Measurements from ENCODE around the gene FBLIM1.
A peak's percentile ranks its signal among the peaks of the same experiment; 100 is the strongest.

FBLIM1 gene

GRCh38 chr1:15733726-15734226, 24.8 kb upstream of the FBLIM1 start:
- no peak overlapping the region for H3K4me3 ChIP-seq (ENCODE audit: low read length)
- peaks cover 33% of the 10 kb centered on the region for H3K36me3 ChIP-seq (ENCODE audit: control insufficient read depth, insufficient read depth, low read length)
- H3K9ac ChIP-seq (ENCODE audit: low read length) = no peak overlapping the region
- H3K27me3 ChIP-seq (ENCODE audit: control insufficient read depth, insufficient read depth, low read length) = no peaks in the 10 kb centered on the region
- H3K4me1 ChIP-seq (ENCODE audit: control insufficient read depth, insufficient read depth, low read length) = no peaks in the 10 kb centered on the region
- no peak overlapping the region for H3K27ac ChIP-seq (ENCODE audit: low read depth, low read length)

- H3K9ac ChIP-seq (ENCODE audit: low read length) = no peak overlapping the region
- no peaks in the 10 kb centered on the region for H3K27me3 ChIP-seq (ENCODE audit: control insufficient read depth, insufficient read depth, low read length)
- H3K36me3 ChIP-seq (ENCODE audit: control insufficient read depth, insufficient read depth, low read length) = peaks cover 33% of the 10 kb centered on the region
- H3K4me3 ChIP-seq (ENCODE audit: low read length) = no peak overlapping the region
- H3K4me1 ChIP-seq (ENCODE audit: control insufficient read depth, insufficient read depth, low read length) = no peaks in the 10 kb centered on the region
- H3K27ac ChIP-seq (ENCODE audit: low read depth, low read length) = no peak overlapping the region
Measured at GRCh38 chr1:15734296-15734695, 24.3 kb upstream of the FBLIM1 start.

- Histone ChIP-seq H3K4me3 (ENCODE audit: low read length) (no peak overlapping the region), H3K4me1 (ENCODE audit: control insufficient read depth, insufficient read depth, low read length) (no peaks in the 10 kb centered on the region), H3K36me3 (ENCODE audit: control insufficient read depth, insufficient read depth, low read length) (peaks cover 33% of the 10 kb centered on the region), H3K9ac (ENCODE audit: low read length) (no peak overlapping the region), H3K27ac (ENCODE audit: low read depth, low read length) (no peak overlapping the region), H3K27me3 (ENCODE audit: control insufficient read depth, insufficient read depth, low read length) (no peaks in the 10 kb centered on the region)
Measured at GRCh38 chr1:15734901-15735300, 23.7 kb upstream of the FBLIM1 start.

GRCh38 chr1:15735304-15736037, 23.1 kb upstream of the FBLIM1 start:
- Histone ChIP-seq H3K36me3 (ENCODE audit: control insufficient read depth, insufficient read depth, low read length) (peaks cover 30% of the 10 kb centered on the region), H3K27ac (ENCODE audit: low read depth, low read length) (no peak overlapping the region), H3K27me3 (ENCODE audit: control insufficient read depth, insufficient read depth, low read length) (no peaks in the 10 kb centered on the region), H3K4me3 (ENCODE audit: low read length) (no peak overlapping the region), H3K9ac (ENCODE audit: low read length) (no peak overlapping the region), H3K4me1 (ENCODE audit: control insufficient read depth, insufficient read depth, low read length) (no peaks in the 10 kb centered on the region)

GRCh38 chr1:15736038-15736891, 22.3 kb upstream of the FBLIM1 start, which contains the start of gene SLC25A34:
Gene SLC25A34, plus strand, starts transcription at chr1:15736258. Its CDS starts 228 bp downstream, at chr1:15736486.
- Histone ChIP-seq H3K4me1 (ENCODE audit: control insufficient read depth, insufficient read depth, low read length) (no peaks in the 10 kb centered on the region), H3K4me3 (ENCODE audit: low read length) (peak within 1 kb of the TSS; percentile 25), H3K36me3 (ENCODE audit: control insufficient read depth, insufficient read depth, low read length) (peaks cover 23% of the 10 kb centered on the region), H3K27ac (ENCODE audit: low read depth, low read length) (peak within 1 kb of the TSS; percentile 46), H3K9ac (ENCODE audit: low read length) (no peak within 1 kb of the TSS), H3K27me3 (ENCODE audit: control insufficient read depth, insufficient read depth, low read length) (no peaks in the 10 kb centered on the region)

GRCh38 chr1:15736892-15737261, 21.7 kb upstream of the FBLIM1 start:
- Histone ChIP-seq H3K27ac (ENCODE audit: low read depth, low read length) (no peak overlapping the region), H3K9ac (ENCODE audit: low read length) (no peak overlapping the region), H3K4me1 (ENCODE audit: control insufficient read depth, insufficient read depth, low read length) (no peaks in the 10 kb centered on the region)

GRCh38 chr1:15737324-15738319, 21.0 kb upstream of the FBLIM1 start:
- no peaks in the 10 kb centered on the region for H3K4me1 ChIP-seq (ENCODE audit: control insufficient read depth, insufficient read depth, low read length)
- H3K27me3 ChIP-seq (ENCODE audit: control insufficient read depth, insufficient read depth, low read length) = no peaks in the 10 kb centered on the region
- H3K36me3 ChIP-seq (ENCODE audit: control insufficient read depth, insufficient read depth, low read length) = peaks cover 10% of the 10 kb centered on the region
- no peak overlapping the region for H3K4me3 ChIP-seq (ENCODE audit: low read length)
- no peak overlapping the region for H3K27ac ChIP-seq (ENCODE audit: low read depth, low read length)
- H3K9ac ChIP-seq (ENCODE audit: low read length) = no peak overlapping the region

More at GRCh38 chr1:15736892-15737261, 21.7 kb upstream of the FBLIM1 start:
- Histone ChIP-seq H3K27me3 (ENCODE audit: control insufficient read depth, insufficient read depth, low read length) (no peaks in the 10 kb centered on the region), H3K36me3 (ENCODE audit: control insufficient read depth, insufficient read depth, low read length) (peaks cover 17% of the 10 kb centered on the region), H3K4me3 (ENCODE audit: low read length) (peak overlapping the region; percentile 25)

GRCh38 chr1:15738416-15739113, 20.0 kb upstream of the FBLIM1 start:
- H3K9ac ChIP-seq (ENCODE audit: low read length) = no peak overlapping the region
- H3K36me3 ChIP-seq (ENCODE audit: control insufficient read depth, insufficient read depth, low read length) = peaks cover 6% of the 10 kb centered on the region
- H3K4me1 ChIP-seq (ENCODE audit: control insufficient read depth, insufficient read depth, low read length) = no peaks in the 10 kb centered on the region
- H3K27ac ChIP-seq (ENCODE audit: low read depth, low read length) = no peak overlapping the region
- H3K4me3 ChIP-seq (ENCODE audit: low read length) = no peak overlapping the region
- no peaks in the 10 kb centered on the region for H3K27me3 ChIP-seq (ENCODE audit: control insufficient read depth, insufficient read depth, low read length)

GRCh38 chr1:15739259-15739658, 19.3 kb upstream of the FBLIM1 start:
- H3K27ac ChIP-seq (ENCODE audit: low read depth, low read length) = no peak overlapping the region
- no peak overlapping the region for H3K4me3 ChIP-seq (ENCODE audit: low read length)
- H3K4me1 ChIP-seq (ENCODE audit: control insufficient read depth, insufficient read depth, low read length) = no peaks in the 10 kb centered on the region
- H3K9ac ChIP-seq (ENCODE audit: low read length) = no peak overlapping the region
- H3K27me3 ChIP-seq (ENCODE audit: control insufficient read depth, insufficient read depth, low read length) = no peaks in the 10 kb centered on the region
- no peaks in the 10 kb centered on the region for H3K36me3 ChIP-seq (ENCODE audit: control insufficient read depth, insufficient read depth, low read length)

- H3K9ac ChIP-seq (ENCODE audit: low read length) = no peak overlapping the region
Measured at GRCh38 chr1:15739745-15740144, 18.9 kb upstream of the FBLIM1 start.

More at GRCh38 chr1:15739745-15740144, 18.9 kb upstream of the FBLIM1 start:
- Histone ChIP-seq H3K4me3 (ENCODE audit: low read length) (no peak overlapping the region), H3K27me3 (ENCODE audit: control insufficient read depth, insufficient read depth, low read length) (no peaks in the 10 kb centered on the region), H3K36me3 (ENCODE audit: control insufficient read depth, insufficient read depth, low read length) (no peaks in the 10 kb centered on the region), H3K4me1 (ENCODE audit: control insufficient read depth, insufficient read depth, low read length) (no peaks in the 10 kb centered on the region), H3K27ac (ENCODE audit: low read depth, low read length) (no peak overlapping the region)
